GM20431 (cell line): ENCODE data around the gene VASH1.

Experiments
- in situ Hi-C: fragments of 300-500 bp; cut with MseI, MboI; formaldehyde crosslinking; loops from one replicate; pipeline ENCODE4 v1.15.0; 2020; ENCODE audit warnings: low sequenced_read_pairs; ENCODE audit not compliant: unreplicated experiment

The VASH1 gene

GRCh38 chr14:76770521-76771436 lies 9.5 kb downstream of the VASH1 start:
- in situ Hi-C loops = no loop called here

GRCh38 chr14:76771437-76771980 lies 10.2 kb downstream of the VASH1 start:
- in situ Hi-C loops = no loop called here

GRCh38 chr14:76772300-76773187 lies 11.3 kb downstream of the VASH1 start:
- in situ Hi-C loops = no loop called here

- in situ Hi-C loops = no loop called here
These were observed 12.1 kb downstream of the VASH1 start for GRCh38 chr14:76773188-76773885.

- in situ Hi-C loops = no loop called here
These were observed 12.9 kb downstream of the VASH1 start for GRCh38 chr14:76773956-76774820.

- in situ Hi-C loops = no loop called here
These were observed 13.8 kb downstream of the VASH1 start for GRCh38 chr14:76774821-76775694.

- in situ Hi-C loops = no loop called here
These were observed 14.6 kb downstream of the VASH1 start for GRCh38 chr14:76775695-76776427.

GRCh38 chr14:76776428-76777251 lies 15.4 kb downstream of the VASH1 start:
- in situ Hi-C loops = no loop called here

- in situ Hi-C loops = no loop called here
These were observed 16.5 kb downstream of the VASH1 start for GRCh38 chr14:76777721-76778120.

- in situ Hi-C loops = no loop called here
These were observed 17.4 kb downstream of the VASH1 start for GRCh38 chr14:76778546-76779215.

- in situ Hi-C loops = no loop called here
These were observed 18.2 kb downstream of the VASH1 start for GRCh38 chr14:76779221-76780057.

GRCh38 chr14:76780058-76780345 lies 18.7 kb downstream of the VASH1 start:
- in situ Hi-C loops = no loop called here

- in situ Hi-C loops = no loop called here
These were observed 19.1 kb downstream of the VASH1 start for GRCh38 chr14:76780360-76780759.

- in situ Hi-C loops = no loop called here
These were observed 19.8 kb downstream of the VASH1 start for GRCh38 chr14:76780875-76781647.

GRCh38 chr14:76781648-76782051 lies 20.4 kb downstream of the VASH1 start:
- in situ Hi-C loops = no loop called here
